Neural cell (in vitro differentiated cells): ENCODE results near the gene FBXO11.

Source experiments
- EZH2 ChIP-seq: fragments of 200-600, 300-800 bp; shearing (Covaris generic), sonication (generic); IDR thresholded peaks from 2 replicates; pipeline ENCODE4 v1.6.1; 2014; ENCODE audit warnings: antibody characterized with exemption, low read length, borderline replicate concordance, mild to moderate bottlenecking; ENCODE audit not compliant: insufficient read depth, poor library complexity, severe bottlenecking
- MXI1 ChIP-seq: fragments of 450-650 bp; conservative IDR thresholded peaks from 2 replicates; pipeline ENCODE4 v1.6.1; 2014; ENCODE audit warnings: antibody characterized with exemption, mild to moderate bottlenecking; ENCODE audit not compliant: poor library complexity, severe bottlenecking
- TF ChIP-seq, protein P1 (sequence below): fragments of 450-650 bp; IDR thresholded peaks from 2 replicates; pipeline ENCODE4 v1.5.1; 2014; ENCODE audit warnings: antibody characterized with exemption, mild to moderate bottlenecking, moderate library complexity; ENCODE audit not compliant: poor library complexity, severe bottlenecking

DNA sequence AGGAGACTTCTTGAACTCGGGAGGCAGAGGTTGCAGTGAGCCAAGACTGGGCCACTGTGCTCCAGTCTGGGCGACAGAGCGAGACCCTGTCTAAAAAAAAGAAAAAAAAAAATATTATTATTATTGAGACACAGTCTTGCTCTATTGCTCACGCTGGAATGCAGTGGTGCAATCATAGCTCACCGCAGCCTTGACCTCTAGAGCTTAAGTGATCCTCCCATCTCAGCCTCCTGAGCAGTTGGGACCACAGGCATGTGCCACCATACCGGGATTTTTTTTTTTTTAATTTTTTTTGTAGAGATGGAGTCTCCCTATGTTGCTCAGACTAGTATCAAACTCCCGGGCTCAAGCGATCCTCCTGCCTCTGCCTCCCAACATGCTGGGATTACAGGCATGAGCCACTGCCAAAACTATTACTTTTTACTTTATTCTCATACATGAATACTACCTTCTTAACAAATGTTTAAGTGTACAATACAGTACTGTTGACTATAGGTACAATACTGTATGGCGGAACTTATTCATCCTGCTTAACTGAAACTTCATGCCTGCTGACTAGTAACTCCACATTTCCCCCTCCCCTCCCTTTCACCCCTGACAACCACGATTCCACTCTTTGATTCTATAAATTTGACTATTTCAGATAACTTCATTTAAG is 15.5 kb downstream of the FBXO11 start:
- TF ChIP-seq EZH2: no peak
- TF ChIP-seq MXI1: no peak
- TF ChIP-seq, protein P1, sequence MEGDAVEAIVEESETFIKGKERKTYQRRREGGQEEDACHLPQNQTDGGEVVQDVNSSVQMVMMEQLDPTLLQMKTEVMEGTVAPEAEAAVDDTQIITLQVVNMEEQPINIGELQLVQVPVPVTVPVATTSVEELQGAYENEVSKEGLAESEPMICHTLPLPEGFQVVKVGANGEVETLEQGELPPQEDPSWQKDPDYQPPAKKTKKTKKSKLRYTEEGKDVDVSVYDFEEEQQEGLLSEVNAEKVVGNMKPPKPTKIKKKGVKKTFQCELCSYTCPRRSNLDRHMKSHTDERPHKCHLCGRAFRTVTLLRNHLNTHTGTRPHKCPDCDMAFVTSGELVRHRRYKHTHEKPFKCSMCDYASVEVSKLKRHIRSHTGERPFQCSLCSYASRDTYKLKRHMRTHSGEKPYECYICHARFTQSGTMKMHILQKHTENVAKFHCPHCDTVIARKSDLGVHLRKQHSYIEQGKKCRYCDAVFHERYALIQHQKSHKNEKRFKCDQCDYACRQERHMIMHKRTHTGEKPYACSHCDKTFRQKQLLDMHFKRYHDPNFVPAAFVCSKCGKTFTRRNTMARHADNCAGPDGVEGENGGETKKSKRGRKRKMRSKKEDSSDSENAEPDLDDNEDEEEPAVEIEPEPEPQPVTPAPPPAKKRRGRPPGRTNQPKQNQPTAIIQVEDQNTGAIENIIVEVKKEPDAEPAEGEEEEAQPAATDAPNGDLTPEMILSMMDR: no peak
